Osteocyte (in vitro differentiated cells): Measurements from ENCODE around the gene TOP1. TPM values are rescaled to one million over a fixed set of nuclear protein-coding genes. Genes with fewer than 3 reads are reported as not detected.

ENCODE experiments used
- DNase-seq: peaks from one replicate; pipeline ENCODE4 v3.0.0; 2021; ENCODE audit warnings: mixed read lengths; ENCODE audit not compliant: unreplicated experiment; ENCODE audit errors: extremely low spot score
- H3K27ac Mint-ChIP-seq: one replicate; pipeline ENCODE4 v1.8.0; 2021; ENCODE audit warnings: mild to moderate bottlenecking, mixed read lengths; ENCODE audit not compliant: unreplicated experiment
- H3K27me3 Mint-ChIP-seq: one replicate; pipeline ENCODE4 v1.8.0; 2021; ENCODE audit warnings: mixed read lengths; ENCODE audit not compliant: unreplicated experiment
- H3K36me3 Mint-ChIP-seq: one replicate; pipeline ENCODE4 v1.8.0; 2021; ENCODE audit warnings: mixed read lengths; ENCODE audit not compliant: unreplicated experiment
- H3K4me1 Mint-ChIP-seq: one replicate; pipeline ENCODE4 v1.8.0; 2021; ENCODE audit warnings: mixed read lengths; ENCODE audit not compliant: unreplicated experiment
- H3K4me3 Mint-ChIP-seq: one replicate; pipeline ENCODE4 v1.8.0; 2021; ENCODE audit warnings: mild to moderate bottlenecking, moderate library complexity, mixed read lengths; ENCODE audit not compliant: unreplicated experiment
- H3K9me3 Mint-ChIP-seq: one replicate; pipeline ENCODE4 v1.8.0; 2021; ENCODE audit warnings: mixed read lengths; ENCODE audit not compliant: unreplicated experiment
- total RNA-seq: library from RNA; stranded (reverse); gene quantifications from 2 replicates; pipeline ENCODE4 v1.2.1, GENCODE V29; 2021
- TF ChIP-seq, protein P1 (sequence below): fragments of 200-600 bp; sonication (generic); IDR thresholded peaks from 2 replicates; pipeline ENCODE4 v1.5.0; 2021; ENCODE audit warnings: antibody characterized with exemption, mild to moderate bottlenecking, moderate library complexity

TOP1 gene
- total RNA-seq, 1 donor from 2014 or later: 51.1 TPM

DNA sequence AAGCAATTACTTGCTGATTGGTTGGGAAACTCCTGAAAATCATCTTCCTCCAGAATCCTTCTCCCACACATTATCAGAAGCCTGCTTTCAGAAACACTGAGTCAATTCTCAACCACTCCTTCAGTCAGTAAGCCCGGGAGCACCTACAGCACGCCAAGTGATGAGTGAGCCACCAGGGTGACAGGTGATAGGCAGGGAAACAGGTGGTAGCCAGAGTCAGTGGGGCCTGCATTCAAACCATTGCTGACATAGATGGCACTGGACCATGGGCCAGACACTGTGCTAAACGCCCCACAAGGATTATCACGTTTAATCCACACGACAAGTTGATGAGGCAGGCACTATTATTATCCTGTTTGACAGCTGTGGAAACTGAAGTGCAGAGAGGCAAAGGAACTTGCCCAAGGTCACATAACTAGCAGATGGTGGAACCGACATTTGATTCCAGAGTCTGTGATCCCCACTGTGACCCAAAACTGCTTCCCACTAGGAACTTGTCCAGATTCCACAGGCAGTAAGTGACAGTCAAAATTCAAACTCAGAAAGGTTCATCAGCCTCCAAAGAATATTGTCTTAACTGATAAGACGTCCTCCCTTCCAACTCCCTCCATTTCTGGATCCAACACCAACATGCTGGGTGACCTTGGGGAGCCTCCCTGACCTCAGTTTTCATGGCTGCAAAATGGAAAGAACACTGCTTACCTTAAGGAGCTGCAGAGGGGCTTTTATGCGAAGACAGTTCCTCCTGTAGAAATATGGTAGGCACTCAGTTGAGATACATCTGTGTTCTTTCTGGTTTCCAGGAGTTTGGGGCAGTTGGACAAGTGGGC lies 23.9 kb upstream of the TOP1 start:
- H3K27me3 Mint-ChIP-seq: no peaks in the 10 kb centered on the region
- no peak overlapping the region for H3K4me3 Mint-ChIP-seq
- TF ChIP-seq, protein P1, sequence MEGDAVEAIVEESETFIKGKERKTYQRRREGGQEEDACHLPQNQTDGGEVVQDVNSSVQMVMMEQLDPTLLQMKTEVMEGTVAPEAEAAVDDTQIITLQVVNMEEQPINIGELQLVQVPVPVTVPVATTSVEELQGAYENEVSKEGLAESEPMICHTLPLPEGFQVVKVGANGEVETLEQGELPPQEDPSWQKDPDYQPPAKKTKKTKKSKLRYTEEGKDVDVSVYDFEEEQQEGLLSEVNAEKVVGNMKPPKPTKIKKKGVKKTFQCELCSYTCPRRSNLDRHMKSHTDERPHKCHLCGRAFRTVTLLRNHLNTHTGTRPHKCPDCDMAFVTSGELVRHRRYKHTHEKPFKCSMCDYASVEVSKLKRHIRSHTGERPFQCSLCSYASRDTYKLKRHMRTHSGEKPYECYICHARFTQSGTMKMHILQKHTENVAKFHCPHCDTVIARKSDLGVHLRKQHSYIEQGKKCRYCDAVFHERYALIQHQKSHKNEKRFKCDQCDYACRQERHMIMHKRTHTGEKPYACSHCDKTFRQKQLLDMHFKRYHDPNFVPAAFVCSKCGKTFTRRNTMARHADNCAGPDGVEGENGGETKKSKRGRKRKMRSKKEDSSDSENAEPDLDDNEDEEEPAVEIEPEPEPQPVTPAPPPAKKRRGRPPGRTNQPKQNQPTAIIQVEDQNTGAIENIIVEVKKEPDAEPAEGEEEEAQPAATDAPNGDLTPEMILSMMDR: no peak
- H3K4me1 Mint-ChIP-seq: peaks cover 55% of the 10 kb centered on the region
- H3K27ac Mint-ChIP-seq: peak overlapping the region; percentile 95
- H3K9me3 Mint-ChIP-seq: no peaks in the 10 kb centered on the region
- no peaks in the 10 kb centered on the region for H3K36me3 Mint-ChIP-seq
- no peak for DNase-seq

DNA sequence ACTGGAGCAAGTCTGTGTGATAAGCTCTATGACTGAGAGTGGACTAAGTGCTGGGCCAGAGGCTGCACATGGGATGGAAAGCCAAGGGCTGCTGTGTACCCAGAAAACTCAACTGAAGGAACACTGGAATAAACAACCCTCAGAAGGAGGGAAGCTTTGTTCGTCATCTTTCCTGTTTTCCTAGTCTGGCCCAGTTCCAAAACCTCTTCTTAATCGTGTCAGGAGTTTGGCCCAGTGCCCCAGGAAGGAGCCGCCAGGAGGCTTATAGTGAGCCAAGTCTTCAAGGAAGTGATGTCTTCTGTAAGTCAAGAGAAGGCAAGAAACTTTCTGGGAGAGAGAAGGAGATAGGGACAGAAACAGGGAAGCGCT lies 23.3 kb upstream of the TOP1 start:
- H3K9me3 Mint-ChIP-seq: no peaks in the 10 kb centered on the region
- H3K4me3 Mint-ChIP-seq: no peak overlapping the region
- peak overlapping the region; percentile 95 for H3K27ac Mint-ChIP-seq
- no peaks in the 10 kb centered on the region for H3K27me3 Mint-ChIP-seq
- no peak for DNase-seq
- peaks cover 61% of the 10 kb centered on the region for H3K4me1 Mint-ChIP-seq
- H3K36me3 Mint-ChIP-seq: no peaks in the 10 kb centered on the region
- TF ChIP-seq, protein P1: no peak

DNA sequence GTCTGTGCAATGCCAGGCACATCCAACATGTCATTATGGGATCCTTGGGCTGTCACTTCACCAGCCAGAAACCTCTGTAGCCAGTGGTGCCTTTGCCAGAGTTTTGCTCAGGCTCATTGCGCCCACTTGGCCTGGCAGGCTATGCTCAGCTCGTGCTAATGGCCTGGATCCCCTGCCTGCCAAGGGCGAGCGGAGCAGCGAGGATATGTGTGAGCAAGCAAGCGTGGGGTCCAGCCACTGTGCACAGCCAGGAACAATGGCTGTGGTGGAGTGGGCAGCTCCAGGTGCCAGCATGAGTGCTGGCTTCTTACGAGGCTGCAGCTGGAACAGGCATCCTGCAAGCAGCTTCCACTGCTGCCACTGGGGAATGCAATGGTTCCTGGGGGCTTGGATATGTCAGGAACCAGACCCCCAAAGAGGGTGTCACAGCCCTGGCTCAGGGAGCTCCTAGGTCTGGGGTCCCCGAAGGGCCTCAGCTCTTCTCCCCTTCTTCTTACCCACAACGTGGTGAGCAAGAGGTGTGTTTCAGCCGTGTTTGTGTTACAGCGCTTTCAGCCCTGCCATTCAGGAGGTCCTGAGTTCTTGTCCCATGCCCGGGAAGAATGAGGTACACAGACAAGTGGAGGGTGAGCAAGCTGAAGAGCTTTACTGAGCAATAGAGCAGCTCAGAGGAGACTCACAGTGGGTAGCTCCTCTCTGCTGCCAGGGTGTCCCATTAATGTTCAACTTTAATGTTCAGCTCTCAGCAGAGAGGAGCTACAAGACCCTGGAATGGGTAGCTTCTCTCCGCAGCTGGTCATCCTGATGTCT lies 22.3 kb upstream of the TOP1 start:
- H3K4me1 Mint-ChIP-seq: peaks cover 61% of the 10 kb centered on the region
- H3K36me3 Mint-ChIP-seq: no peaks in the 10 kb centered on the region
- no peak overlapping the region for H3K4me3 Mint-ChIP-seq
- H3K27ac Mint-ChIP-seq: no peak overlapping the region
- TF ChIP-seq, protein P1: no peak
- H3K27me3 Mint-ChIP-seq: no peaks in the 10 kb centered on the region
- H3K9me3 Mint-ChIP-seq: no peaks in the 10 kb centered on the region
- DNase-seq: no peak

DNA sequence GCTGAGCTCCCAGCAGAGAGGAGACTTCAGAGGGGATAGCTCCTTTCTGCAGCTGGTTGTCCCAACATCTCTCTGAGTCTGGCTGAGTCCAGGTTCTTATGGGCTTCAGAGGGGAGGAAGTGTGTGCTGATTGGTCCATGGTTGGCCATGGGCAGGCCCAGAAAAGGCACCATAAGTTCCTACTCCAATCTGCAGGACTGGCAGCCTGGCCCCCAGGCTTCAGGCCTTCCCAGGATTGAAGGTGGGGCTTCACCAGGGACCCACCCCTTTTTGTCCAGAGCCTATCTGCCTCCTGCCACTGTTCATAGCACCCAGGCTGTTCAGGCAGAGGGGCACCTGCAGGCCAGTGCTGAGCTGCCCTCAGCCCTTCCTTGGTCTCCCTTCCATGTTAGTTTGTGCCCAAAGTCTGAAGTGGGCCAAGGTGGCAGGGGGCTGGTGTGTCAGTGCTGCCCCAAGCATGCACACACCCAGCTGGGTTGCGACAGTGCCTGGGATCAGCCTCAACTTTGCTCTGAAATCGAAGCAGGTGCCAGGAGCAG lies 21.6 kb upstream of the TOP1 start:
- no peak overlapping the region for H3K27ac Mint-ChIP-seq
- no peaks in the 10 kb centered on the region for H3K36me3 Mint-ChIP-seq
- DNase-seq: no peak
- no peaks in the 10 kb centered on the region for H3K9me3 Mint-ChIP-seq
- no peaks in the 10 kb centered on the region for H3K27me3 Mint-ChIP-seq
- peaks cover 59% of the 10 kb centered on the region for H3K4me1 Mint-ChIP-seq
- TF ChIP-seq, protein P1: no peak
- H3K4me3 Mint-ChIP-seq: no peak overlapping the region

DNA sequence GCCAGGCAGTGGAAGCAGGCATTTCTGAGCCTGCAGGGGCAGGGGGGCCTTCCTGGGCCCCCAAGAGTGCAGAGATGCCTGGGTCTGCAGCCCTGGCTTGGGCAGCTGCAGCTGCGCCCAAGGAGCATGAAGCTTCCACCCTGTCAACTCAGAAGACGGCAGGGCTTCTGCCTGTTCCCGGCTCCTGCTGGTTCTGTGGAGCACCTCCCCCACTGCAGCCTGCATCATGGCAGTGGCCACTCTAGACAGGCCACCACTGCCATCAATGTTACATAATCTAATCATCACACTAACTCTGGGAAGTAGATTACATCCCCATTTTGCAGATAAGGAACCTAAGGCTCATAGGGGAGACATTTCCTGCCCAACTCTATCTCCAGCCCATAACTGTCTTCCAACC lies 21.1 kb upstream of the TOP1 start:
- Mint-ChIP-seq H3K4me3 (no peak overlapping the region), H3K27ac (peak overlapping the region; percentile 75), H3K27me3 (no peaks in the 10 kb centered on the region), H3K36me3 (no peaks in the 10 kb centered on the region), H3K9me3 (no peaks in the 10 kb centered on the region), H3K4me1 (peaks cover 57% of the 10 kb centered on the region)
- no peak for DNase-seq
- TF ChIP-seq, protein P1: no peak
